GM19099 (cell line): ENCODE measurements around the gene BDKRB2.

Experiments used
- POLR2A ChIP-seq: IDR thresholded peaks from 3 replicates; pipeline ENCODE4 v1.6.1; 2011; ENCODE audit warnings: low read depth; ENCODE audit not compliant: insufficient read length; ENCODE audit errors: extremely low read depth

Gene BDKRB2

GRCh38 chr14:96167224-96168148 lies 37.2 kb upstream of the BDKRB2 start:
- TF ChIP-seq POLR2A, result no peak

- no peak for TF ChIP-seq POLR2A
Observed at GRCh38 chr14:96168581-96168980, 36.1 kb upstream of the BDKRB2 start.

DNA sequence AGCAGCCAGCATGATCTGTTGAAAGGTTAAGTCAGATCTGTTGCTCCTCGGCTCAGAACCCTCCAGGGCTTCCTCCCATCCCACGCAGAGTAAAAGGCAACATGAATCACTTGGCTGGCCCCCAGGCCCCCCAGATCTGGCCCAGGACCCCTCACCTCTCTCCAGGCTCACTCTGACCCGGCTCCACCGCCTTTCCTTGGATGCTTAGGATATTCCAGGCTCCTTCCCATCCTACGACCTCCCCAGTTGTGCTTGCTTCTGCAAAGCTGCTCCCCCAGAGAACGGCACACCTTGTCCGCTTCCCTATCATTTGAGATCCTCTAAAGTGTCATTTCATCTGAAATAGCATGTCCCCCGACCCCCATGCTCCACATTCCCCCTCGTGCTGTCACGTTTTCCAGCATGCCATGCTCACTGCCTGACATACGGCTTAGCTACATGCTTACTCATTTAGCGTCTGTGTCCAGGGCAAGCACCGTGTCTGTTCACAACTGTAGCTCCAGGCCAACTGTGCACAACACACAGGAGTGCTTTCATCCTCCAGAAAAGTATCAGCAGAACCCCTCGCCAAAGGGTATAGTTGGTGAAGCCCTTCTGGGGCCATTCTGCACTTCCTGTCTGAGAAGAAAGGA lies 33.6 kb upstream of the BDKRB2 start:
- TF ChIP-seq POLR2A, result no peak

- no peak for TF ChIP-seq POLR2A
Observed at GRCh38 chr14:96173636-96174475, 30.8 kb upstream of the BDKRB2 start.

- no peak for TF ChIP-seq POLR2A
Observed at GRCh38 chr14:96176275-96176674, 28.4 kb upstream of the BDKRB2 start.

GRCh38 chr14:96176811-96177211 lies 27.8 kb upstream of the BDKRB2 start:
- no peak for TF ChIP-seq POLR2A

DNA sequence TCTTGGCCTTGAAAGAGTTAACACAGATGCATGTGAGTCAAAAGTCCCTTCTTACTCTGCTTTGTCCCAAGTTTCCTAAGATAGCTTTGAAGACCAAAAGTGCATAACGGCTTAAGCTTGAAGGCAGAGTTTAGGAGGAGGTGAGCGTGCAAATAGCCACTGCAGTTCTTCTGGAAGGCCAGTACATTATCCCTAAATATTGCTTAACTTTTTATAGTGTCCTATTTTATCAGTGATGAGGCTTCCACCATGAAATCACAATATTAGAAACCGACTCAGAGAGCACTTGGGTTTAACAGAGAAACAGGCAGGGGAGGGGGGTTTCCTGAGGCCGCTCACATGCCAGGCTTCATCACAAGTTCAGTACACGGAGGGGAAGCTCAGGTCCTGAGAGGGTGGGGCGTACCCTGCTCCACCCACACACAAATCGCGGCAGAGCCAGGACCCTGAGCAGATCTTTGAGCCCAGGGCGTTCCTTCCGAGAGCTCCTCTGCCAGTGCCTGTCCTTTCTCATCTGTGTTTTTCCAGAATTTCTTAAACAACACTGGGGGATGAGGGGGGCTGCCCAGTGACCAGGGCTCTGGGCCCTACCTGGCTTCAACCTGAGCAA lies 26.8 kb upstream of the BDKRB2 start:
- no peak for TF ChIP-seq POLR2A

DNA sequence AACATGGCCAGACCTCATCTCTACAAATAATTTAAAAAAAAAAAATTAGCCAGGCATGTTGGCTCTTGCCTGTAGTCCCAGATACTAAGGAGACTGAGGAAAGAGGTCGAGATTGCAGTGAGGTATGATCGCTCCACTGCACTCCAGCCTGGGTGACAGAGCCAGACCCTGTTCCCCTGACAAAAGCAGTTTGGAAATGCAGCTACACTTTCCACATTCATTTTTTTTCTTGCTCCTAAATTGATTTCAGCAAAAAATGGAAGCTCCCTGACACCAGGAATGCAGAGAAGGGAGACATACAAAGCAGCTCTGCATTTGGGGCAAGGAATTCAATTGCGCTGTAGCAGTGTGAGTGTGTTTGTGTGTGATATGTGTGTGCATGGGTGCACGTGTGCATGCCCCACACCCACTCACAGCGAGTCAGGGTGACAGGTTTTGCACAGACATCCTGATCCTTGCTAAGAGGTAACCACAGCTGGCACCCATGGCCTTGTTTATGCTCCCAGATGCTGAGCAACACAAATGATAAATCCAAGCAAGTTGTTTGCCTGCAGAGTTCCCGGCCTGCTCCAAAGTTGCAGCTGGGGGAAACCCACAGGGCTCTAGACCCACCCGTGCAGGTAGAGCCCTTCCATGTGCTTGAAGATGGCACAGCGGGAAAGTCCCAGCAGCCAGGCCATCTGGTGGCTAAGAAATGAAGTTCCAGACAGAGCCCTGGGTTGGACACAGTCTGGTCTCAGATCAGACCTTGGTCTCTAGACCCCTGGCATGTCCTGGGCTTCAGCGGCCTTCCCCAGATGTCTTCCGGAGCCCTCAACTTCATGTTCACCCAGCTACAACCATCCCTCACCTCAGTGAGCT lies 25.9 kb upstream of the BDKRB2 start:
- TF ChIP-seq POLR2A, result no peak

DNA sequence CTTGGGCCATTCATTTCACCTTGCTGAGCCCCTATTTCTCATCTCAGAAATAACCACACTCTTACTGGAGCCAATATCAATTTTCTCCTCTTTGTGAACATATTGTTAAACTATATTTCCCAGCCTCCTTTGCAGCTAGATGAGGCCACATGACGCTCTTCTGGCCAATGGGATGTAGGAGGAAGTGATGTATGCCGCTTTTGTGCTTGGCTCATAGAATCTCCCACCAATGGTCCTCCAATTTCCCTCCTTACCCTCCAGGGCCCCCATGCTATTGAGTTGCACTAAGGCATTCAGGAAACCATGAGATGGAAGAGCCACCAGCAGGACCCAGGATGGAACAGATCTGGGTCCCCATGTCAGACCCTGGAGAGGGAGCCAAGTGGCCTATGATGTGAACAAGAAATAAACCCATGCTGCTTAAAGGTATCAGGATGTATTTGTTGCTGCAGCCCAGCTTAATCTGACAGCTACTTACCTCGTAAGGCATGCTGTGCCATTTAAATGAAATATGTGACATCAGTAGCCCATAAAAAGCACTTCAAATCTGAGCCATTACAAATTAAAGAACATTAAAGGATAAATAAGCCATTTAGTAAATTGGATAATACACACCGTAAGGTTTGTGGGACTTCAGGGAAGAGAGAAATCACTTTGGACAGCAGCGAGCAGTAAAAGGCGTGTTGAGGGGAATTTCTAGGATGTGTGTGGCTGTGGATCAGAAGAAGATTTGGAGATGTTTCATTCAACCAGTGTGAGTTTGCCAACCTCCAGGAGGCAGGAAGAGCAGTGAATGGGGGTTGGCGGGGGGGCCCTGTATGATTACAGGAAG lies 24.4 kb upstream of the BDKRB2 start:
- TF ChIP-seq POLR2A, result no peak

GRCh38 chr14:96181186-96182056 lies 23.2 kb upstream of the BDKRB2 start:
- TF ChIP-seq POLR2A, result no peak

- TF ChIP-seq POLR2A, result no peak
Observed at GRCh38 chr14:96182546-96182945, 22.1 kb upstream of the BDKRB2 start.

GRCh38 chr14:96184737-96185136 lies 19.9 kb upstream of the BDKRB2 start:
- no peak for TF ChIP-seq POLR2A
